CD14-positive monocyte (primary cell): ENCODE data around the gene DYNLT3. TPM values are rescaled to one million over a fixed set of nuclear protein-coding genes. Genes with fewer than 3 reads are reported as not detected.

Experiments used
- DNase-seq, 3 donors: peaks; one replicate each; pipeline ENCODE4 v3.0.0-alpha.2; 2011 to 2022
- H2AFZ ChIP-seq: 2 replicates; pipeline ENCODE4 v1.6.0; 2012; ENCODE audit warnings: mild to moderate bottlenecking, low read depth, low read length, inconsistent platforms; ENCODE audit not compliant: insufficient read depth, poor library complexity, severe bottlenecking
- H3K27ac ChIP-seq, 2 donors: 1 replicate in 1 of 2; 2 replicates in 1 of 2; pipeline ENCODE4 v1.5.1; 2012 to 2013; ENCODE audit warnings: low read length in 2 of 2, control low read depth in 1 of 2, inconsistent platforms in 1 of 2, low read depth in 1 of 2, mild to moderate bottlenecking in 1 of 2
- H3K27me3 ChIP-seq, 2 donors: one replicate each; pipeline versions ENCODE4 v1.6.0 to v1.6.1; 2011 to 2013; ENCODE audit warnings: low read length in 2 of 2; ENCODE audit not compliant: control insufficient read depth in 2 of 2, insufficient read depth in 2 of 2
- H3K36me3 ChIP-seq, 2 donors: replicated peaks in 1 of 2; 1 replicate in 1 of 2; 2 replicates in 1 of 2; pipeline versions ENCODE4 v1.5.1 to v1.6.1; 2012 to 2013; ENCODE audit warnings: low read length in 2 of 2, control low read depth in 1 of 2, inconsistent platforms in 1 of 2, mild to moderate bottlenecking in 1 of 2; ENCODE audit not compliant: insufficient read depth in 2 of 2, control insufficient read depth in 1 of 2
- H3K4me1 ChIP-seq, 2 donors: 1 replicate in 1 of 2; 2 replicates in 1 of 2; pipeline versions ENCODE4 v1.5.1 to v1.6.1; 2012 to 2013; ENCODE audit warnings: low read length in 2 of 2, control low read depth in 1 of 2, inconsistent platforms in 1 of 2, mild to moderate bottlenecking in 1 of 2, moderate library complexity in 1 of 2; ENCODE audit not compliant: insufficient read depth in 2 of 2, control insufficient read depth in 1 of 2
- H3K4me2 ChIP-seq: replicated peaks from 2 replicates; pipeline ENCODE3; 2012; ENCODE audit warnings: low read length, moderate library complexity, mild to moderate bottlenecking; ENCODE audit not compliant: poor library complexity, severe bottlenecking; ENCODE audit errors: extremely low read depth
- H3K4me3 ChIP-seq, 3 experiments: fragments of 200-600 bp in 1 of 3; sonication (generic) in 1 of 3; replicated peaks in 1 of 3; 1 replicate in 2 of 3; 2 replicates in 1 of 3; pipeline ENCODE4 v1.5.1; 2011 to 2013; ENCODE audit warnings: low read length in 3 of 3, mild to moderate bottlenecking in 3 of 3, control low read depth in 2 of 3, low read depth in 2 of 3, inconsistent platforms in 1 of 3, moderate library complexity in 1 of 3
- H3K79me2 ChIP-seq: 2 replicates; pipeline ENCODE4 v1.6.0; 2012; ENCODE audit warnings: mild to moderate bottlenecking, control low read depth, inconsistent platforms, low read length, moderate library complexity; ENCODE audit not compliant: insufficient read depth
- H3K9ac ChIP-seq: 2 replicates; pipeline ENCODE4 v1.6.0; 2017; ENCODE audit warnings: low read length, mild to moderate bottlenecking; ENCODE audit not compliant: insufficient read depth, poor library complexity, severe bottlenecking
- H3K9me3 ChIP-seq, 2 donors: replicated peaks in 1 of 2; 1 replicate in 1 of 2; 2 replicates in 1 of 2; pipeline versions ENCODE4 v1.5.1 to v1.6.1; 2012 to 2013; ENCODE audit warnings: low read length in 2 of 2, control low read depth in 1 of 2; ENCODE audit not compliant: control insufficient read depth in 1 of 2, insufficient read depth in 1 of 2
- H4K20me1 ChIP-seq: 2 replicates; pipeline ENCODE4 v1.6.0; 2012; ENCODE audit warnings: mild to moderate bottlenecking, low read length, control low read depth, moderate library complexity; ENCODE audit not compliant: insufficient read depth
- H3K27ac Mint-ChIP-seq, 7 donors: one replicate each; pipeline ENCODE4 v1.8.0; 2020; ENCODE audit warnings: mild to moderate bottlenecking in 7 of 7, mixed read lengths in 7 of 7, moderate library complexity in 6 of 7, inconsistent platforms in 2 of 7
- H3K27me3 Mint-ChIP-seq, 3 donors: one replicate each; pipeline ENCODE4 v1.8.0; 2021 to 2022; ENCODE audit warnings: low read depth in 3 of 3, mild to moderate bottlenecking in 3 of 3, mixed read lengths in 3 of 3, moderate library complexity in 3 of 3, inconsistent platforms in 1 of 3
- H3K36me3 Mint-ChIP-seq, 2 donors: one replicate each; pipeline ENCODE4 v1.8.0; 2020; ENCODE audit warnings: mixed read lengths in 2 of 2, inconsistent platforms in 1 of 2, mild to moderate bottlenecking in 1 of 2
- H3K4me1 Mint-ChIP-seq: one replicate; pipeline ENCODE4 v1.8.0; 2020; ENCODE audit warnings: mild to moderate bottlenecking, mixed read lengths
- H3K4me3 Mint-ChIP-seq, 2 donors: one replicate each; pipeline ENCODE4 v1.8.0; 2020; ENCODE audit warnings: mild to moderate bottlenecking in 2 of 2, mixed read lengths in 2 of 2, moderate library complexity in 1 of 2
- H3K9me3 Mint-ChIP-seq, 7 donors: one replicate each; pipeline ENCODE4 v1.8.0; 2020 to 2022; ENCODE audit warnings: mixed read lengths in 7 of 7, mild to moderate bottlenecking in 6 of 7, moderate library complexity in 6 of 7, inconsistent platforms in 2 of 7
- WGBS: methylation state at CpG from one replicate; pipeline ENCODE4 v1.1.5; 2013; ENCODE audit warnings: missing lambda C conversion rate; ENCODE audit not compliant: insufficient coverage; 5-methylcytosine and 5-hydroxymethylcytosine counted together
- intact Hi-C, 2 donors: fragments of 100-400 bp; cut with micrococcal nuclease; formaldehyde crosslinking; loops; one replicate each; pipeline versions ENCODE4 v1.15.0 to v1.15.1; 2023
- polyA plus RNA-seq, 3 donors: library from polyadenylated mRNA; depleted of rRNA in 1 of 3; unstranded in 2 of 3; stranded (reverse) in 1 of 3; fragments of 300-500 nt in 2 of 3; fragments of >200 nt in 1 of 3; fragmentation: Illumina TruSeq in 2 of 3; gene quantifications; 1 replicate in 2 of 3; 2 replicates in 1 of 3; pipeline ENCODE4 v1.2.3, GENCODE V29; 2012 to 2021
- TF ChIP-seq, protein P1 (sequence below): fragments of 200-600 bp; IDR thresholded peaks from one replicate; pipeline ENCODE4 v1.8.0; 2022; ENCODE audit warnings: antibody characterized with exemption, mild to moderate bottlenecking

DYNLT3 gene
- polyA plus RNA-seq, 3 donors: 9.4 to 21.9 (median 15.2) TPM

GRCh38 chrX:37860721-37861120, 13.3 kb upstream of the DYNLT3 start:
- H3K4me2 ChIP-seq: no peak overlapping the region
- H3K79me2 ChIP-seq: no peaks in the 10 kb centered on the region
- H3K4me3 ChIP-seq: no peak overlapping the region
- H2AFZ ChIP-seq: no peak overlapping the region
- H3K9me3 ChIP-seq: no peaks in the 10 kb centered on the region
- TF ChIP-seq, protein P1, sequence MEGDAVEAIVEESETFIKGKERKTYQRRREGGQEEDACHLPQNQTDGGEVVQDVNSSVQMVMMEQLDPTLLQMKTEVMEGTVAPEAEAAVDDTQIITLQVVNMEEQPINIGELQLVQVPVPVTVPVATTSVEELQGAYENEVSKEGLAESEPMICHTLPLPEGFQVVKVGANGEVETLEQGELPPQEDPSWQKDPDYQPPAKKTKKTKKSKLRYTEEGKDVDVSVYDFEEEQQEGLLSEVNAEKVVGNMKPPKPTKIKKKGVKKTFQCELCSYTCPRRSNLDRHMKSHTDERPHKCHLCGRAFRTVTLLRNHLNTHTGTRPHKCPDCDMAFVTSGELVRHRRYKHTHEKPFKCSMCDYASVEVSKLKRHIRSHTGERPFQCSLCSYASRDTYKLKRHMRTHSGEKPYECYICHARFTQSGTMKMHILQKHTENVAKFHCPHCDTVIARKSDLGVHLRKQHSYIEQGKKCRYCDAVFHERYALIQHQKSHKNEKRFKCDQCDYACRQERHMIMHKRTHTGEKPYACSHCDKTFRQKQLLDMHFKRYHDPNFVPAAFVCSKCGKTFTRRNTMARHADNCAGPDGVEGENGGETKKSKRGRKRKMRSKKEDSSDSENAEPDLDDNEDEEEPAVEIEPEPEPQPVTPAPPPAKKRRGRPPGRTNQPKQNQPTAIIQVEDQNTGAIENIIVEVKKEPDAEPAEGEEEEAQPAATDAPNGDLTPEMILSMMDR: no peak
- no peak for DNase-seq
- Mint-ChIP-seq H3K36me3 (no peaks in the 10 kb centered on the region), H3K4me1 (no peaks in the 10 kb centered on the region), H3K4me3 (no peak overlapping the region), H3K27ac (no peak overlapping the region), H3K9me3 (peaks cover 0 to 2% (median 0%) of the 10 kb centered on the region in 7 donors), H3K27me3 (peaks cover 2 to 17% (median 10%) of the 10 kb centered on the region in 3 donors)
- H3K27me3 ChIP-seq: peaks cover 0 to 3% of the 10 kb centered on the region in 2 donors
- no peak overlapping the region for H3K27ac ChIP-seq
- H3K9ac ChIP-seq: no peak overlapping the region
- intact Hi-C loops: no loop called here
- 100% methylated on average over 1 of the region's 6 CpGs for WGBS
- no peaks in the 10 kb centered on the region for H4K20me1 ChIP-seq
- no peaks in the 10 kb centered on the region for H3K36me3 ChIP-seq
- H3K4me1 ChIP-seq: no peaks in the 10 kb centered on the region

DNA sequence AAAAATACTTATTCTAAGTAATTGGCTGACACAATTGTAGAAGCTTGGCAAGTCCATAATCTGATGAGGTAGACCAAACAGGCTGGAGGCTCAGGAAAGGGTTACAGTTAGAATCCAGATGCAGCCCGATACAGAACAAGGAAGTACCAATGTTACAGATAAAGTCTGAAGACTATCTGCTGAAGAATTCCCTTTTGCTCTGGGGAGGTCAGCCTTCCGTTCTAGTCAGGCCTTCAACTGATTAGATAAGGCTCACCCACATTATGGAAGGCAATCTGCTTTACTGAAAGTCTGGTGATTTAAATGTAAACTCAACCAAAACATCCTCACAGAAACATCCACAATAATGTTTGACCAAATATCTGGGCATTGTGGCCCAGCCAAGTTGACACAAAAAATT, 7.4 kb upstream of the DYNLT3 start:
- no peaks in the 10 kb centered on the region for H3K79me2 ChIP-seq
- TF ChIP-seq, protein P1: no peak
- peaks cover 0 to 2% of the 10 kb centered on the region in 2 donors for H3K27me3 ChIP-seq
- no peak overlapping the region for H3K4me3 Mint-ChIP-seq
- no peak for DNase-seq
- H3K4me2 ChIP-seq: no peak overlapping the region
- no peaks in the 10 kb centered on the region for H3K36me3 Mint-ChIP-seq
- no peaks in the 10 kb centered on the region for H3K4me1 Mint-ChIP-seq
- H3K27me3 Mint-ChIP-seq: peaks cover 0 to 14% (median 5%) of the 10 kb centered on the region in 3 donors
- H4K20me1 ChIP-seq: no peaks in the 10 kb centered on the region
- H3K27ac ChIP-seq: no peak overlapping the region
- intact Hi-C loops: no loop called here
- no peak overlapping the region for H3K27ac Mint-ChIP-seq
- H2AFZ ChIP-seq: no peak overlapping the region
- no CpG with 5 or more reads among the region's 2 CpGs for WGBS
- no peak overlapping the region for H3K4me3 ChIP-seq
- H3K4me1 ChIP-seq: no peaks in the 10 kb centered on the region
- peaks cover 0 to 3% (median 0%) of the 10 kb centered on the region in 7 donors for H3K9me3 Mint-ChIP-seq
- H3K9ac ChIP-seq: no peak overlapping the region
- no peaks in the 10 kb centered on the region for H3K9me3 ChIP-seq
- no peaks in the 10 kb centered on the region for H3K36me3 ChIP-seq
